AG08396 (cell line): Measurements from ENCODE around the gene RXFP1.

Experiments
- DNase-seq: peaks from one replicate; pipeline ENCODE4 v3.0.0; 2012; ENCODE audit warnings: low spot score, mixed read lengths

RXFP1 gene

DNA sequence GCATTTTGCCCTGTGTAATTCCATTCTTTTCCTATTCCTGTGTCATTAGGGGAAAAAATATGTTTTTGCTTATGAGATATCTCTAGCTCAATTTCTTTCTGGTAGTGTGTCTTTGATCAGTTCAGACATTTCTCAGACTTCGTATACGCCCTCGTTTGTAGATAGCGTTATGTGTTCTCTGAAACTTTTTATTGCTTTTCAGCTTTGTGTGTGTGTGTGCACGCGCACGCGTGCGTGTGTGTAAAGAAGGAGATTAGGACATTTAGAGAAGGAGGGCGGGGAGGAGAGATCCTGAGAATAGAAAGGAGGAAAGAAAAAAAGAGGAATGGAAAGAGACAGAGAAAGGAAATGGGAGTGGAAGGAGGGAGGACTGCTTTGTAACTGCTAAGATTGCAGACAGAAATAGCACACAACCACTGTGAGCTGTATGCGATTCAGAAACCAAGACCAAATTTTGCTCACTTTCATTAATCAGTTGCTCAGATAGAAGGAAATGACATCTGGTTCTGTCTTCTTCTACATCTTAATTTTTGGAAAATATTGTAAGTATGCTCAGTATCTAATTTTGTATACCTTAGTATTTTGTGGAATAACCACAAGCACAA lies at the start of gene RXFP1:
Gene RXFP1 (plus strand): TSS at position 399 of the 605 bp plus-strand sequence. CDS start 95 bp downstream, at position 494.
- no peak for DNase-seq

GRCh38 chr4:158481811-158482210 lies 39.9 kb upstream of the RXFP1 start:
- no peak for DNase-seq

DNA sequence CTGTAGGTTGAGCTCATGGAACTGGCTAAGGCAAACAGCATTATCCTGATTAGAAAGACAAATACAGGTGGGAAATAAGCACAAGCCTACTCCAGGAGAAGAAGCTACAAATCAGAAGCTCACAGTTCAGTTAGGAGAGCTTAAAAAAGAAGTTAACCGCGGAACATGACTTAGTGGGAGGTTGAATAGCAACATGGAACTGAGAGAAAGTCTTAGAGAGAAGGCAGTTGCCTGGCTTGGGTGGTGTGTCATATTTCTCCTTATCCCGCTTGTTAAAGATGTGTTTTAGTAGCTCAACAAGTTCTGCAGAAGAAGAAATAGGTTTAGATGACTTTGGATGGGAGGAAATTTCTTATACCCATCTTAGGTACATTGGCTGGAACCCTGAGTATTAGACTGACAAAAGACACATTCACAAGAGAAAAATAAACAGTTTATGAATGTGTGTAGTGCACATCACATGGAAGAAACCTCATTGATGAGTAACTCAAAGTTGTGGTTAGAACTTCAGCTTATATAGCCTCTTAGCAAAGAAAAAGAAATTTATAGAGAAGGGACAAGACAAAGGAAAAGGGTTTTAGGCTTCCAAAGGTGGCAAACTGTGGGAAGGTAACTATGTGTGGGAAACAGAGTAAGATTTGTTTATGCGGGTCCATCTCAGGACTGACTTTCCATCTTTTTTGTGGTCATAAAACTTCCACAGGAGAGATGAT lies 37.4 kb upstream of the RXFP1 start:
- DNase-seq: no peak

DNA sequence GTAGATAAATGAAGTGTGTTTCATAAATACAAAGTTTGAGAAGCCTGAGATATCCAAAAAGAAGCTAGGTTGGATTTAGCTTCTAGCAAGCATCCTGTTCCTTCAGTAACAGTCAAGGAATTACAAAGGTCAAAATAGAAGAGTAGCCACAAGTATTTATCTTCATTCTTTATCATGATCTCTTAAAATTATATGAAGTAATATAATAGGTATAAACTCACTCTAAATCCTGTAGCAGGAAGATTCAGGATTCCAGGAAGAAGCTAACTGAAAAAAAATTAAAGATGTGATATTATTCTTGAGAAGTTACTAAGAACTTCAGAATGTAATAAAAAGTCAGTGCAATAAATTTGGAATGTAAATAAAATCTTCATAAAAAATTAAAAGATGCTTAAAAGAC lies 31.1 kb upstream of the RXFP1 start:
- no peak for DNase-seq

GRCh38 chr4:158492391-158492790 lies 29.3 kb upstream of the RXFP1 start:
- DNase-seq: no peak

GRCh38 chr4:158496030-158496741 lies 25.5 kb upstream of the RXFP1 start:
- DNase-seq: peak; percentile 5

- no peak for DNase-seq
These were observed 21.6 kb upstream of the RXFP1 start for GRCh38 chr4:158500054-158500453.

DNA sequence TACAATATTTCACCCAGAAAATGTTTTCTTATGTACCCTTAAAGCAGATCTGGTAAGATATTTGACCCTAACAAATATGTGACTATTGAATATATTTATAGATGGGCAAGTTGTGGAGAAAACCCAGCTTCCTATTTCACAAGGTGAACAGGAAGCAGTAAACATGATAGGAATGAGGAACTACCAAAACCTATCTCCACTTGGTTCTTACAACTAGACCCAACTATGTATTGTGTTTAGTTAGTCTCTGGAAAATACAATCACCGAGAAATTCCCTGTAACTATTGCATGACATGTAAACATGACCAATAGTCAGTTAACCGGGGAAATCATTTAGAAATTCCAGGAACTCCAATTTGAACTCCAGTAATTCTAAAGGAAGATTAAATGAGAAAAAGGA lies 8.4 kb upstream of the RXFP1 start:
- no peak for DNase-seq

DNA sequence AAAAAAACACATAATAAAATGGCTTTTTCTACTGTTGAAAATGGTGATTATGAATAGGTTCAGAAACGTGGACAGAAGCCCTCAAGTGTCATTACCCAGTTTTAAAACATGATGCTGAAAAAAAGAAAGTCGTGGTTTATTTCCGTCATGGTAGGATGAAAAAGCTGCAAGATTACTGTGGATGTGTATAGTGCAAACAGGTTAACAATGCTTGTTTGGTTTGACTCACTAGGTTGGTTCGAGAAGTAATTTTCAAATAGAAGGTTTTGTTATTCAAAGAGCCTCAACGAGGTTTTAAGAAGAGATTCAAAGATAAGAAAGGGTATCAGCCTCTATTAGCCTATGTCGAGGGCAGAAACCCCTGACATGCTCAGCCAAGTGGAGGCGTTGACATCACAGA lies 2.5 kb upstream of the RXFP1 start:
- DNase-seq: no peak

GRCh38 chr4:158523990-158524535 lies 2.4 kb downstream of the RXFP1 start:
- DNase-seq: no peak

GRCh38 chr4:158527516-158527915 lies 5.8 kb downstream of the RXFP1 start:
- no peak for DNase-seq

GRCh38 chr4:158529505-158529904 lies 7.8 kb downstream of the RXFP1 start:
- no peak for DNase-seq

DNA sequence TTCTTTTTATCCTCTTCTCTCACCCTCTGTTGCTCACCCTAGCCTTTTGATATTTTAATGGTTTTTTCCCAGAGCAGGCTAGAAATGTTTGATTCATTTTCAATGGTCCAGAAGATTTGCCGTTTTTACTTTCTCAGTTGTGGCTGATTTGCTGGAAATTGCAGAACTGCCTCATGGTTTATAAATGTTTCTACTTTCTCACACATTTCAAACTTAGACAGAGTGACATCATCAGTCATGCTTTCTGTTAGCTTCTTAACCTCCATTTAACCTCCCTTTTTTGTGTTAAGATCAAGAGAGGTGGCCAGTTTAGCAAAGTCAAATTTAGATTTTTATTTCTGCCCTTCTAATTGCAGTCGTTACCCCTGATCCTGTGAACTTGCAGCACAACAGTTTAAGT lies 8.7 kb downstream of the RXFP1 start:
- DNase-seq: no peak

GRCh38 chr4:158530898-158531297 lies 9.2 kb downstream of the RXFP1 start:
- no peak for DNase-seq

DNA sequence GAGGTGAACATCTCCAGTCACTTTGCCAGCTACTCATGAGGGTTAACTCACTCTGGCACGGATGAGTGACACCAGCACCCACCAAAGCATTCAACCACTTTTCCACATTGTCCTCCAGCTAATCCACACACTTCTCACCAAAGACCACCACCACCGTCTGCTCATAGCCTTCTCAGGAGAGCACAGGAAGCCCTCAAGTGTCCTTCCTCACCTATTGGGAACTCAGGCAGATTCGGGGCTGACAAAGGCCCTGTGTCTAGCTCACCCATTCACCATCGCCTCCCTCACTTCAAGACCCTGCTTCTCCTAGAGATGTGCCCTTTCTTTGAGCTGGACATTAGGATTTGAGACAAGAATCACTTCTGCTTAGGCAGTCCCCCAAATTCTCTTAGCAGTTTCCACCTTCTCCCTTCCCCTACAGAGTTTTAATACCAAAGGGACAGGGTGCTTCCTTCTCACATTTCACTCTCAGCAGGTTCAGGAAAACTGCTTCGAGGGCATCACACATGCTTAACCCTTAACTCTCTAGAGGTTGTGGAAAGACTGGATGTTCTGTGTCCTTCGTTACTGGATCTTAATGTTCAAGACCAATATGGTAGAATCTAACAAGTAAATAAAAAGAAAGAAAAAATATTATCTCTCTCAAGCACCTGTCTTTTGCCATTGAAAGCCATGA lies 11.0 kb downstream of the RXFP1 start:
- DNase-seq: no peak

- DNase-seq: no peak
These were observed 13.0 kb downstream of the RXFP1 start for GRCh38 chr4:158534727-158535126.

- peak; percentile 21 for DNase-seq
These were observed 13.5 kb downstream of the RXFP1 start for GRCh38 chr4:158535130-158535614.

DNA sequence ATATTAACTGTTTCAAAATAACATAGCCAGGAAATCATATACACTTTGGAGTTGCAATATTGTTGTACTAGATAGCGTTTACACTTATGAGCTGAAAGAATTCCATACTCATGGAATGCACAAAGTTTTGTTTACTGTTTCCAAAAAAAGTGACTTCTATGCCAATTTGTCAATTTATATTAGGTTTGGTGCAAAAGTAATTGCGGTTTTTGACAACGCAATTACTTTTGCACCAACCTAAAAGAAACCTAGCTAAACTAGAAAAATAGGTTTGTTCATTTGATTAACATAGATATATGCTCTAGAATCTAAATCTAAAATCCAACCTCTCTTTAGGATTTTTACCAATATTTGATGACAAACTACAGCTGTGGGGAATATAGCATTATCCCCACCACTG lies 15.2 kb downstream of the RXFP1 start:
- DNase-seq: no peak

DNA sequence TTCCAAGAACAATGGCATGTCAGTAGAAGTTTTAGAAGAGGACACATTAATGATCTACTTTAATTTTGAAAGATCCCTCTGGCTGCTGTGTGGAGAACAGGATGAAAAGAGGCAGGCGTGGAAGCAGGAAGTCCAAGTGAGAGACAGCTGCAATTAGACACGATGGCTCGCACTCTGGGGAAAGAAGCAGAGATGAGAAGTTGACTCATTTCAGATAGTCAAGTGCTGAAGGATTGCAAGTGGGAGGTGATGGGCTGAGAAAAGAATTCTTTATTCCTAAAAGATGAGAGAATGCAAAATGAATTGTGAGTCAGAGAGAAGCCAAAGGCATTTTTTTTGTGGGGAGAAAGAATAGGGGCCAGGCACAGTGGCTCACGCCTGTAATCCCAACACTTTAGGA lies 16.5 kb downstream of the RXFP1 start:
- DNase-seq: no peak

DNA sequence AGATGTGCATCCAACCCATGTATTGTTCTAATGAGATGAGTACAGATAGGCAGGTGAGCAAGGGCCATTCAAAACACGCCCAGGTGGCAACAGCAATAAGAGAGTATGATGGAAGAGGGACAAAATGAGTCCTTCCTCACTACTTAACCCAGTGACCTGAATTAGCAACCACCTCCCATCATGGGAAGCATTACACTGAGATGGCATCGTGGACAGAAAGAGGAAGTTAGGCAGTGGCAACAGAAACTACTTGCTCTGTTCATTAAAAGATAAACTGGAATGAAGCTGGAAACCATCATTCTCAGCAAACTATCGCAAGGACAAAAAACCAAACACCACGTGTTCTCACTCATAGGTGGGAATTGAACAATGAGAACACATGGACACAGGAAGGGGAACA lies 17.2 kb downstream of the RXFP1 start:
- DNase-seq: no peak

DNA sequence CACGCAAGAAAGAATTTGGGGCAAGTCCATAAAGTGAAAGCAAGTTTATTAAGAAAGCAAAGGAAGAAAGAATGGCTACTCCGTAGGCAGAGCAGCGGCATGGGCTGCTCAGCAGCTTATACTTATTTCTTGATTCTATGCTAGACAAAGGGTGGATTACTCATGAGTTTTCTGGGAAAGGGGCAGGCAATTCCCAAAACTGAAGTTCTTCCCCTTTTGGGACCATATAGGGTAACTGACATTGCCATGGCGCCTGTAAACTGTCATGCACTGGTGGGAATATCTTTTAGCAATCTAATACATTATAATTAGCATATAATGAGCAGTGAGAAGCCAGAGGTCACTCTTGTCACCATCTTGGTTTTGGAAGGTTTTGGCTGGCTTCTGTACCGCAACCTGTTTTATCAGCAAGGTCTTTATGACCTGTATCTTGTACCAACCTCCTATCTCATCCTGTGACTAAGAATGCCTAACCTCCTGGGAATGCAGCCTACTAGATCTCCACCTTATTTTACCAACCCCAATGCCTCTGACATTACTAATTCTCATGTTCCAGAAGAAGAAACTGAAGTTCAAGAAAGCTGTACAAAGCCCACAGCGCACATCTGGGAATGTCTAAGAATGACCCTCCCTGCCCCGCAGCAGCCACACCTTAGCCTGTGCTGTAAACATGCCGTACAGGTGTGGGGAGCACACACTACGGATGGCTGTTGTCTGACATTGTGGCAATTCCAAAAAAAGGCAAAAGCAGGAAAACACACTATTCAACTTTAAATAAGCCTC lies 18.6 kb downstream of the RXFP1 start:
- DNase-seq: no peak
